SK-N-SH (cell line): ENCODE results near the gene SLC1A7. TPM values are rescaled to one million over a fixed set of nuclear protein-coding genes. Genes with fewer than 3 reads are reported as not detected.

Source experiments
- CTCF ChIA-PET: fragments of 300-600, 350-600 bp; formaldehyde crosslinking; extraction: SDS; loops from one replicate; lab custom pipeline; 2021; lab: Yijun Ruan, JAX
- POLR2A ChIA-PET: fragments of 350-600 bp; sonication (Branson Sonifier 250); formaldehyde crosslinking; extraction: SDS; loops from one replicate; lab custom pipeline; 2020; ENCODE audit warnings: antibody characterized with exemption, inconsistent platforms; lab: Yijun Ruan, JAX
- DNase-seq: peaks from one replicate; pipeline ENCODE4 v3.0.0; 2012
- H2AFZ ChIP-seq: fragments of 200-600 bp; sonication (generic); 2 replicates; pipeline ENCODE4 v1.8.1; 2016; ENCODE audit warnings: antibody characterized with exemption, mild to moderate bottlenecking, low read depth
- H3F3A ChIP-seq: fragments of 200-600 bp; sonication (generic); replicated peaks from 2 replicates; pipeline ENCODE3; 2016; ENCODE audit warnings: antibody characterized with exemption, mild to moderate bottlenecking; ENCODE audit not compliant: insufficient read depth
- H3K27ac ChIP-seq, 2 experiments: fragments of 200-500 bp in 1 of 2; fragments of 200-600 bp in 1 of 2; sonication (Bioruptor generic) in 1 of 2; sonication (generic), shearing (Covaris generic) in 1 of 2; 2 replicates each; pipeline versions ENCODE4 v1.5.1 to v1.6.1; 2014 to 2016; ENCODE audit warnings: low read depth in 2 of 2, inconsistent platforms in 1 of 2, low read length in 1 of 2, mild to moderate bottlenecking in 1 of 2, mixed read lengths in 1 of 2
- H3K27me3 ChIP-seq: fragments of 200-600 bp; sonication (generic), shearing (Covaris generic); 2 replicates; pipeline ENCODE4 v1.6.1; 2016; ENCODE audit warnings: mixed run types; ENCODE audit not compliant: insufficient read depth
- H3K36me3 ChIP-seq, 2 experiments: fragments of 200-500 bp in 1 of 2; fragments of 200-600 bp in 1 of 2; sonication (Bioruptor generic) in 1 of 2; sonication (generic) in 1 of 2; replicated peaks in 1 of 2; 2 replicates each; pipeline versions ENCODE3 to v1.5.1; 2014 to 2016; ENCODE audit warnings: low read length in 1 of 2, mild to moderate bottlenecking in 1 of 2; ENCODE audit not compliant: insufficient read depth in 2 of 2, control insufficient read depth in 1 of 2
- H3K4me1 ChIP-seq, 2 experiments: fragments of 200-500 bp in 1 of 2; fragments of 200-600 bp in 1 of 2; sonication (Bioruptor generic) in 1 of 2; sonication (generic), shearing (Covaris generic) in 1 of 2; 2 replicates each; pipeline versions ENCODE4 v1.5.1 to v1.6.1; 2014 to 2016; ENCODE audit warnings: low read depth in 1 of 2, low read length in 1 of 2, mixed run types in 1 of 2; ENCODE audit not compliant: insufficient read depth in 2 of 2, control insufficient read depth in 1 of 2
- H3K4me2 ChIP-seq: fragments of 200-600 bp; sonication (generic), shearing (Covaris generic); 2 replicates; pipeline ENCODE4 v1.6.1; 2017; ENCODE audit warnings: mixed run types
- H3K4me3 ChIP-seq, 2 experiments: fragments of 200-500 bp in 1 of 2; fragments of 200-600 bp in 1 of 2; sonication (Bioruptor generic) in 1 of 2; sonication (generic), shearing (Covaris generic) in 1 of 2; 2 replicates each; pipeline versions ENCODE4 v1.5.1 to v1.8.1; 2014 to 2016; ENCODE audit warnings: low read depth in 2 of 2, inconsistent platforms in 1 of 2, low read length in 1 of 2, mild to moderate bottlenecking in 1 of 2, mixed read lengths in 1 of 2, moderate library complexity in 1 of 2
- H3K79me2 ChIP-seq: fragments of 200-600 bp; sonication (generic); 2 replicates; pipeline ENCODE4 v1.8.1; 2017; ENCODE audit warnings: mild to moderate bottlenecking; ENCODE audit not compliant: insufficient read depth
- H3K9ac ChIP-seq: fragments of 200-600 bp; sonication (generic); 2 replicates; pipeline ENCODE4 v1.6.1; 2017; ENCODE audit warnings: mixed run types
- H3K9me2 ChIP-seq: fragments of 200-600 bp; sonication (generic); 2 replicates; pipeline ENCODE4 v1.6.1; 2017; ENCODE audit warnings: mixed run types
- H3K9me3 ChIP-seq: fragments of 200-600 bp; sonication (generic); 2 replicates; pipeline ENCODE4 v1.6.1; 2017; ENCODE audit warnings: mixed run types, mild to moderate bottlenecking, moderate library complexity
- H4K20me1 ChIP-seq: fragments of 200-600 bp; sonication (generic); 2 replicates; pipeline ENCODE4 v1.6.1; 2017; ENCODE audit warnings: mild to moderate bottlenecking, mixed run types; ENCODE audit not compliant: insufficient read depth
- ELF1 ChIP-seq: IDR thresholded peaks from 2 replicates; pipeline ENCODE4 v1.4.0; 2012
- FOSL2 ChIP-seq: IDR thresholded peaks from 2 replicates; pipeline ENCODE4 v1.4.0; 2012; ENCODE audit warnings: low read depth, mild to moderate bottlenecking, moderate library complexity, borderline replicate concordance
- FOXJ3 ChIP-seq: sonication (generic); formaldehyde crosslinking; IDR thresholded peaks from 2 replicates; pipeline ENCODE4 v1.5.1; 2020; ENCODE audit warnings: mild to moderate bottlenecking, missing genetic modification reagents
- FOXM1 ChIP-seq: IDR thresholded peaks from 2 replicates; pipeline ENCODE4 v1.4.0; 2012; ENCODE audit warnings: low read depth, mild to moderate bottlenecking
- GATA2 ChIP-seq: sonication (generic); formaldehyde crosslinking; IDR thresholded peaks from 2 replicates; pipeline ENCODE4 v1.5.0; 2020; ENCODE audit warnings: mild to moderate bottlenecking, missing genetic modification reagents
- IRF3 ChIP-seq: fragments of 150-350 bp; IDR thresholded peaks from 2 replicates; pipeline ENCODE4 v1.6.1; 2016; ENCODE audit warnings: mild to moderate bottlenecking, low read depth, low read length
- JUND ChIP-seq: IDR thresholded peaks from 2 replicates; pipeline ENCODE4 v1.4.0; 2012
- NFIC ChIP-seq: IDR thresholded peaks from 2 replicates; pipeline ENCODE4 v1.4.0; 2012; ENCODE audit warnings: borderline replicate concordance
- NRF1 ChIP-seq: IDR thresholded peaks from 2 replicates; pipeline ENCODE4 v1.6.1; 2012; ENCODE audit warnings: low read depth, mild to moderate bottlenecking, low read length
- RAD21 ChIP-seq: IDR thresholded peaks from 2 replicates; pipeline ENCODE4 v1.6.1; 2012; ENCODE audit warnings: mild to moderate bottlenecking, low read length
- RCOR1 ChIP-seq: fragments of 150-350 bp; IDR thresholded peaks from 2 replicates; pipeline ENCODE4 v1.6.1; 2017; ENCODE audit warnings: antibody characterized with exemption, low read length
- REST ChIP-seq: IDR thresholded peaks from 2 replicates; pipeline ENCODE4 v1.6.1; 2012; ENCODE audit warnings: mild to moderate bottlenecking, low read depth, low read length, moderate library complexity
- RFX5 ChIP-seq: IDR thresholded peaks from 2 replicates; pipeline ENCODE4 v1.6.1; 2012; ENCODE audit warnings: mild to moderate bottlenecking, improper control_type of control experiment, low read length
- RXRA ChIP-seq: IDR thresholded peaks from 2 replicates; pipeline ENCODE4 v1.4.0; 2012; ENCODE audit warnings: low read depth, mild to moderate bottlenecking, borderline replicate concordance
- TCF12 ChIP-seq: IDR thresholded peaks from 2 replicates; pipeline ENCODE4 v1.4.0; 2012
- TEAD4 ChIP-seq: IDR thresholded peaks from 2 replicates; pipeline ENCODE4 v1.4.0; 2012; ENCODE audit warnings: mild to moderate bottlenecking, borderline replicate concordance; ENCODE audit not compliant: insufficient read depth
- USF2 ChIP-seq: fragments of 150-350 bp; IDR thresholded peaks from 2 replicates; pipeline ENCODE4 v1.6.1; 2017; ENCODE audit warnings: antibody characterized with exemption, low read length, low read depth, borderline replicate concordance
- ZBTB33 ChIP-seq: IDR thresholded peaks from 2 replicates; pipeline ENCODE4 v1.4.0; 2012; ENCODE audit warnings: low read depth, borderline replicate concordance
- WGBS: methylation state at CpG from one replicate; pipeline ENCODE4 v1.1.6; 2017; ENCODE audit warnings: low lambda C conversion rate; 5-methylcytosine and 5-hydroxymethylcytosine counted together
- polyA plus RNA-seq, 3 experiments: library from polyadenylated mRNA; depleted of rRNA; stranded (reverse); fragments of >200 nt; gene quantifications; 2 replicates each; pipeline ENCODE4 v1.2.3, GENCODE V29; 2012

SLC1A7 gene
- polyA plus RNA-seq, 1 of the 3 experiments (the other 2 are of a cell fraction): not detected

GRCh38 chr1:53066891-53067738 is 75.3 kb downstream of the SLC1A7 start:
- WGBS: 85% methylated on average over 9 of the region's 13 CpGs
- Histone ChIP-seq H3K4me2 (no peak overlapping the region), H3K27ac (no peak overlapping the region), H3K4me3 (no peak overlapping the region), H3K9me2 (no peaks in the 10 kb centered on the region), H3K9me3 (no peaks in the 10 kb centered on the region), H3K9ac (no peak overlapping the region), H3F3A (no peaks in the 10 kb centered on the region), H4K20me1 (no peaks in the 10 kb centered on the region), H3K27me3 (no peaks in the 10 kb centered on the region)
- peak; percentile 26 for DNase-seq
- POLR2A ChIA-PET: no interaction called here
- CTCF ChIA-PET: interaction anchor here (0.8 kb wide), 1 partner anchor 52 kb away, joined by 3 read pairs; no protein-coding TSS in a partner anchor
- no peak for TF ChIP-seq REST
- TF ChIP-seq RXRA: no peak
- TF ChIP-seq NRF1: no peak
- TF ChIP-seq TCF12: no peak
- no peak for TF ChIP-seq RAD21
- TF ChIP-seq TEAD4: no peak
- no peak for TF ChIP-seq RFX5
- no peak for TF ChIP-seq RCOR1
- TF ChIP-seq FOXJ3: no peak
- TF ChIP-seq GATA2 (CRISPR knock-in tag): no peak
- TF ChIP-seq ELF1: no peak
- TF ChIP-seq USF2: no peak
- TF ChIP-seq FOXM1: no peak
- no peak for TF ChIP-seq NFIC
- TF ChIP-seq IRF3: no peak
- no peak for TF ChIP-seq FOSL2
- no peak for TF ChIP-seq JUND
- TF ChIP-seq ZBTB33: no peak
- TF ChIP-seq, all 33 proteins: peak for 0
- Histone ChIP-seq H3K79me2 (no peaks in the 10 kb centered on the region), H3K36me3 (no peaks in the 10 kb centered on the region), H2AFZ (no peak overlapping the region), H3K4me1 (peaks cover 3 to 21% of the 10 kb centered on the region in 2 experiments; a peak in 2 of 4 replicates)
